HCT116 (cell line): ENCODE results near the gene N4BP3. TPM values are rescaled to one million over a fixed set of nuclear protein-coding genes. Genes with fewer than 3 reads are reported as not detected.

ENCODE experiments used
- ATAC-seq: fragments of 200-7000 bp; cut with Tn5 transposase; 2 replicates; pipeline ENCODE4 v1.9.1; 2020; ENCODE audit warnings: mild to moderate bottlenecking, moderate library complexity
- BruUV-seq: library from RNA; stranded (reverse); fragments of 400-500 nt; replicated peaks from 2 replicates; lab custom pipeline; 2021; lab: Mats Ljungman, UMichigan
- CTCF ChIA-PET: fragments of 300-600 bp; sonication (Branson Sonifier 250); formaldehyde crosslinking; loops from one replicate; lab custom pipeline; 2021; ENCODE audit warnings: antibody characterized with exemption; lab: Charles Lee
- POLR2A ChIA-PET: fragments of 300-600, 350-600 bp; sonication (Branson Sonifier 250); formaldehyde crosslinking; loops from one replicate; lab custom pipeline; 2021; ENCODE audit warnings: antibody characterized with exemption; lab: Charles Lee
- RAD21 ChIA-PET, 2 experiments: fragments of 300-600 bp; sonication (Branson Sonifier 250); formaldehyde crosslinking; loops; one replicate each; lab custom pipeline; 2023; ENCODE audit warnings: low total read pairs in 2 of 2; ENCODE audit not compliant: uncharacterized antibody in 2 of 2, unreplicated experiment in 2 of 2, low non-redundant PET in 1 of 2; lab: Charles Lee
- DNase-seq: peaks from one replicate; pipeline ENCODE4 v3.0.0-alpha.2; 2010; ENCODE audit warnings: low read depth, low spot score
- H2AFZ ChIP-seq: fragments of 200-600 bp; shearing (Covaris generic), sonication (generic); 2 replicates; pipeline ENCODE4 v1.6.1; 2017; ENCODE audit warnings: low read depth, mixed run types, mixed read lengths, antibody characterized with exemption, low read length; ENCODE audit not compliant: poor library complexity, severe bottlenecking
- H3K27ac ChIP-seq: 2 replicates; pipeline ENCODE4 v1.5.1; 2012; ENCODE audit warnings: low read depth, low read length
- H3K27me3 ChIP-seq: fragments of 200-600 bp; sonication (generic); 2 replicates; pipeline ENCODE4 v1.6.1; 2016; ENCODE audit warnings: mixed run types, low read length, mixed read lengths; ENCODE audit not compliant: insufficient read depth
- H3K36me3 ChIP-seq, 2 experiments: fragments of 200-500 bp in 1 of 2; fragments of 200-600 bp in 1 of 2; sonication (Bioruptor generic) in 1 of 2; sonication (generic) in 1 of 2; 2 replicates each; pipeline versions ENCODE4 v1.5.1 to v1.6.1; 2014 to 2016; ENCODE audit warnings: low read length in 2 of 2, inconsistent platforms in 1 of 2, mixed read lengths in 1 of 2, mixed run types in 1 of 2; ENCODE audit not compliant: insufficient read depth in 2 of 2, control insufficient read depth in 1 of 2
- H3K4me1 ChIP-seq, 2 experiments: fragments of 200-600 bp in 1 of 2; sonication (generic) in 1 of 2; 2 replicates each; pipeline versions ENCODE4 v1.5.1 to v1.6.1; 2012 to 2017; ENCODE audit warnings: low read length in 2 of 2, inconsistent platforms in 1 of 2, mild to moderate bottlenecking in 1 of 2, mixed read lengths in 1 of 2, mixed run types in 1 of 2, moderate library complexity in 1 of 2; ENCODE audit not compliant: insufficient read depth in 2 of 2, control insufficient read depth in 1 of 2
- H3K4me2 ChIP-seq: fragments of 200-600 bp; sonication (generic); 2 replicates; pipeline ENCODE4 v1.6.1; 2017; ENCODE audit warnings: mixed run types, low read length, mixed read lengths
- H3K4me3 ChIP-seq, 2 experiments: fragments of 200-600 bp in 1 of 2; sonication (generic) in 1 of 2; replicated peaks in 1 of 2; 2 replicates each; pipeline ENCODE4 v1.5.1; 2011 to 2016; ENCODE audit warnings: low read length in 2 of 2, control low read depth in 1 of 2, low read depth in 1 of 2, mild to moderate bottlenecking in 1 of 2, mixed read lengths in 1 of 2, mixed run types in 1 of 2
- H3K79me2 ChIP-seq: fragments of 200-600 bp; sonication (generic); 2 replicates; pipeline ENCODE4 v1.6.1; 2017; ENCODE audit warnings: mild to moderate bottlenecking, mixed run types, low read length, moderate library complexity, mixed read lengths; ENCODE audit not compliant: insufficient read depth
- H3K9ac ChIP-seq: fragments of 200-600 bp; sonication (generic); 2 replicates; pipeline ENCODE4 v1.6.1; 2016; ENCODE audit warnings: low read length, mixed read lengths
- H3K9me2 ChIP-seq: fragments of 200-600 bp; sonication (generic), shearing (Covaris generic); 2 replicates; pipeline ENCODE4 v1.6.1; 2017; ENCODE audit warnings: mixed run types, mild to moderate bottlenecking, moderate library complexity; ENCODE audit not compliant: insufficient read depth
- H3K9me3 ChIP-seq, 2 experiments: fragments of 200-500 bp in 1 of 2; fragments of 200-600 bp in 1 of 2; sonication (Bioruptor generic) in 1 of 2; sonication (generic) in 1 of 2; 2 replicates each; pipeline ENCODE4 v1.6.1; 2014 to 2017; ENCODE audit warnings: low read length in 2 of 2, mixed read lengths in 2 of 2, inconsistent platforms in 1 of 2, low read depth in 1 of 2, mild to moderate bottlenecking in 1 of 2, mixed run types in 1 of 2, moderate library complexity in 1 of 2; ENCODE audit not compliant: control insufficient read depth in 1 of 2, insufficient read depth in 1 of 2
- H4K20me1 ChIP-seq: fragments of 200-600 bp; sonication (generic), shearing (Covaris generic); 2 replicates; pipeline ENCODE4 v1.6.1; 2017; ENCODE audit warnings: mixed run types, mild to moderate bottlenecking, moderate library complexity; ENCODE audit not compliant: insufficient read depth
- CEBPB ChIP-seq: IDR thresholded peaks from 2 replicates; pipeline ENCODE4 v1.6.1; 2012; ENCODE audit warnings: low read depth
- ELF1 ChIP-seq: IDR thresholded peaks from 2 replicates; pipeline ENCODE4 v1.6.1; 2012; ENCODE audit warnings: low read depth, borderline replicate concordance
- EZH2 ChIP-seq: fragments of 200-600 bp; sonication (generic); IDR thresholded peaks from 2 replicates; pipeline ENCODE4 v1.6.1; 2017; ENCODE audit warnings: antibody characterized with exemption, mixed run types
- JUND ChIP-seq: IDR thresholded peaks from 2 replicates; pipeline ENCODE4 v1.6.1; 2012
- POLR2A ChIP-seq: IDR thresholded peaks from 2 replicates; pipeline ENCODE4 v1.7.0; 2011; ENCODE audit warnings: borderline replicate concordance; ENCODE audit not compliant: insufficient read depth, insufficient read length; ENCODE audit errors: extremely low read depth
- TCF7L2 ChIP-seq: IDR thresholded peaks from 2 replicates; pipeline ENCODE4 v1.7.0; 2011; ENCODE audit warnings: borderline replicate concordance, inconsistent platforms; ENCODE audit not compliant: insufficient read depth, insufficient read length; ENCODE audit errors: extremely low read depth
- intact Hi-C: fragments of 100-400 bp; cut with micrococcal nuclease; formaldehyde crosslinking; loops from 2 replicates; pipeline ENCODE4 v1.10.0; 2022
- total RNA-seq: library from RNA; stranded (reverse); gene quantifications from one replicate; pipeline ENCODE4 v1.2.1, GENCODE V29; 2021; ENCODE audit not compliant: unreplicated experiment
- TF ChIP-seq, protein P1 (sequence below): IDR thresholded peaks from 2 replicates; pipeline ENCODE4 v1.6.1; 2012; ENCODE audit warnings: low read depth
- TF ChIP-seq, protein P2 (sequence below), 3 experiments: fragments of 200-600 bp in 1 of 3; sonication (generic) in 1 of 3; IDR thresholded peaks in 2 of 3; conservative IDR thresholded peaks in 1 of 3; 2 replicates each; pipeline ENCODE4 v1.5.1; 2012 to 2017; ENCODE audit warnings: low read depth in 2 of 3, low read length in 2 of 3, antibody characterized with exemption in 1 of 3, borderline replicate concordance in 1 of 3, control low read depth in 1 of 3, mild to moderate bottlenecking in 1 of 3, mixed read lengths in 1 of 3, mixed run types in 1 of 3, moderate library complexity in 1 of 3; ENCODE audit not compliant: insufficient read depth in 1 of 3

The N4BP3 gene
- total RNA-seq, 1 experiment from 2014 or later = 5.2 TPM

DNA sequence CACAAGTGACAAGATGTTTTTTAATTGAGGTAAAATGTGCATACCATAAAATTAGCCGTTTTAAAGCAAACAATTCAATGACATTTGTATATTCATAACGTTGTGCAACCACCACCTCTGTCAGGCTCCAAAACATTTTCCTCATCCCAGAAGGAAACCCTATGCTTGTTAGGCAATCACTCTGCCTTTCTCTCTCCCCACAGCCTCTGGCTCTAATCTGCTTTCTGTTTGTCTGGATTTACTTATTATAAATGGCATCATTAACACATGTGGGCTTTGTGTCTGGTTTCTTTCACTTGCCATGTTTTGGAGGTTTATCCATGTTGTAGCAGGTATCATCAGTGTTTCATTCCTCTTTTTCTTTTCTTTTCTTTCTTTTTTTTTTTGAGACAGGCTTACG, 1.4 kb upstream of the N4BP3 start (continued):
- TF ChIP-seq, protein P1, sequence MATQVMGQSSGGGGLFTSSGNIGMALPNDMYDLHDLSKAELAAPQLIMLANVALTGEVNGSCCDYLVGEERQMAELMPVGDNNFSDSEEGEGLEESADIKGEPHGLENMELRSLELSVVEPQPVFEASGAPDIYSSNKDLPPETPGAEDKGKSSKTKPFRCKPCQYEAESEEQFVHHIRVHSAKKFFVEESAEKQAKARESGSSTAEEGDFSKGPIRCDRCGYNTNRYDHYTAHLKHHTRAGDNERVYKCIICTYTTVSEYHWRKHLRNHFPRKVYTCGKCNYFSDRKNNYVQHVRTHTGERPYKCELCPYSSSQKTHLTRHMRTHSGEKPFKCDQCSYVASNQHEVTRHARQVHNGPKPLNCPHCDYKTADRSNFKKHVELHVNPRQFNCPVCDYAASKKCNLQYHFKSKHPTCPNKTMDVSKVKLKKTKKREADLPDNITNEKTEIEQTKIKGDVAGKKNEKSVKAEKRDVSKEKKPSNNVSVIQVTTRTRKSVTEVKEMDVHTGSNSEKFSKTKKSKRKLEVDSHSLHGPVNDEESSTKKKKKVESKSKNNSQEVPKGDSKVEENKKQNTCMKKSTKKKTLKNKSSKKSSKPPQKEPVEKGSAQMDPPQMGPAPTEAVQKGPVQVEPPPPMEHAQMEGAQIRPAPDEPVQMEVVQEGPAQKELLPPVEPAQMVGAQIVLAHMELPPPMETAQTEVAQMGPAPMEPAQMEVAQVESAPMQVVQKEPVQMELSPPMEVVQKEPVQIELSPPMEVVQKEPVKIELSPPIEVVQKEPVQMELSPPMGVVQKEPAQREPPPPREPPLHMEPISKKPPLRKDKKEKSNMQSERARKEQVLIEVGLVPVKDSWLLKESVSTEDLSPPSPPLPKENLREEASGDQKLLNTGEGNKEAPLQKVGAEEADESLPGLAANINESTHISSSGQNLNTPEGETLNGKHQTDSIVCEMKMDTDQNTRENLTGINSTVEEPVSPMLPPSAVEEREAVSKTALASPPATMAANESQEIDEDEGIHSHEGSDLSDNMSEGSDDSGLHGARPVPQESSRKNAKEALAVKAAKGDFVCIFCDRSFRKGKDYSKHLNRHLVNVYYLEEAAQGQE = no peak
- TF ChIP-seq EZH2 = no peak

DNA sequence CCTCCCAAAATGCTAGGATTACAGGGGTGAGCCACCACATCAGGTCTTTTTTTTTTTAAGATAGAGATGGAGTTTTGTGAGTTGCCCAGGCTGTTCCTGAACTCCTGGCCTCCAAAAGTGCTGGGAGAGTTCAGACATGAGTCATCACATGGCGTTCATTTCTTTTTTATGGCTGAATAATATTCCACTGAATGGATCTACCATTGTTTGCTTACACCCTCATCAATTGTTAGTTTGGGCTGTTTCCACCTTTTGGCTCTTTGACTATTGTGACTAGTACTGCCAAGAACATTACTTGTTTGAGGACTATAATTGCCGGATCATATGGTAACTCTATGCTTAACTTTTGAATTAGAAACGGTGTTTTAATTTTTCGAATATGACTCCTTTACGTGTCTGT, 787 bp upstream of the N4BP3 start:
- H3K9me2 ChIP-seq = no peaks in the 10 kb centered on the region
- BruUV-seq = no TSS peak
- H2AFZ ChIP-seq = peak overlapping the region; percentile 56
- peaks cover 20 to 35% of the 10 kb centered on the region in 2 experiments for H3K4me1 ChIP-seq
- ChIA-PET CTCF (no interaction called here), RAD21 (no interaction called here), POLR2A (no interaction called here)
- intact Hi-C loops = no loop called here
- H3K27me3 ChIP-seq = no peaks in the 10 kb centered on the region
- peaks cover 13% of the 10 kb centered on the region; the same call in 1 of the 2 replicates for H3K79me2 ChIP-seq
- H4K20me1 ChIP-seq = no peaks in the 10 kb centered on the region
- peak overlapping the region; percentile 41 to 76 for H3K4me3 ChIP-seq
- H3K27ac ChIP-seq = no peak overlapping the region
- no peaks in the 10 kb centered on the region for H3K9me3 ChIP-seq
- peak overlapping the region; percentile 96 for H3K4me2 ChIP-seq
- DNase-seq (no peak), ATAC-seq (no peak)
- H3K36me3 ChIP-seq = no peaks in the 10 kb centered on the region
- no peak for TF ChIP-seq POLR2A
- no peak for TF ChIP-seq TCF7L2
- TF ChIP-seq CEBPB = no peak
- TF ChIP-seq JUND = no peak
- no peak for TF ChIP-seq ELF1
- TF ChIP-seq, protein P2, sequence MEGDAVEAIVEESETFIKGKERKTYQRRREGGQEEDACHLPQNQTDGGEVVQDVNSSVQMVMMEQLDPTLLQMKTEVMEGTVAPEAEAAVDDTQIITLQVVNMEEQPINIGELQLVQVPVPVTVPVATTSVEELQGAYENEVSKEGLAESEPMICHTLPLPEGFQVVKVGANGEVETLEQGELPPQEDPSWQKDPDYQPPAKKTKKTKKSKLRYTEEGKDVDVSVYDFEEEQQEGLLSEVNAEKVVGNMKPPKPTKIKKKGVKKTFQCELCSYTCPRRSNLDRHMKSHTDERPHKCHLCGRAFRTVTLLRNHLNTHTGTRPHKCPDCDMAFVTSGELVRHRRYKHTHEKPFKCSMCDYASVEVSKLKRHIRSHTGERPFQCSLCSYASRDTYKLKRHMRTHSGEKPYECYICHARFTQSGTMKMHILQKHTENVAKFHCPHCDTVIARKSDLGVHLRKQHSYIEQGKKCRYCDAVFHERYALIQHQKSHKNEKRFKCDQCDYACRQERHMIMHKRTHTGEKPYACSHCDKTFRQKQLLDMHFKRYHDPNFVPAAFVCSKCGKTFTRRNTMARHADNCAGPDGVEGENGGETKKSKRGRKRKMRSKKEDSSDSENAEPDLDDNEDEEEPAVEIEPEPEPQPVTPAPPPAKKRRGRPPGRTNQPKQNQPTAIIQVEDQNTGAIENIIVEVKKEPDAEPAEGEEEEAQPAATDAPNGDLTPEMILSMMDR (IDR thresholded peaks at IDR 0.05 in 2 of 3, conservative IDR thresholded peaks at IDR 0.05 in 1 of 3; ENCODE audit: borderline replicate concordance in 1 of 3, insufficient read depth in 1 of 3, low read depth in 2 of 3, low read length in 2 of 3) = no peak
- no peak overlapping the region for H3K9ac ChIP-seq
